Right lobe of liver (tissue), 4 donors: ENCODE measurements around the gene CAPN14.

Experiments used
- CTCF ChIP-seq, 4 donors: fragments of 200-600 bp in 3 of 4; fragments of 450-650 bp in 1 of 4; IDR thresholded peaks; one replicate each; pipeline versions ENCODE4 v1.5.1 to v1.8.0; 2016 to 2022; ENCODE audit warnings: antibody characterized with exemption in 4 of 4, mild to moderate bottlenecking in 2 of 4
- POLR2A ChIP-seq: fragments of 450-650 bp; IDR thresholded peaks from one replicate; pipeline ENCODE4 v1.6.1; 2017; ENCODE audit warnings: antibody characterized with exemption, mild to moderate bottlenecking
- donor health status: DM: no; HTN: no; CAD: no.
- donor health status: DM: no; HTN: no; CAD: no.
- donor health status: DM: no; HTN: yes; CAD: no.

GRCh38 chr2:31191931-31192330, 25.4 kb downstream of the CAPN14 start:
- TF ChIP-seq CTCF (IDR thresholded peaks at IDR 0.05) (no peak), POLR2A (no peak)
